K562 (cell line): ENCODE results near the gene RFC2. TPM values are rescaled to one million over a fixed set of nuclear protein-coding genes. Genes with fewer than 3 reads are reported as not detected.

ENCODE experiments used
- DPF2 ChIP-seq: fragments of 450-650 bp; IDR thresholded peaks from 2 replicates; pipeline ENCODE4 v1.6.1; 2016
- FOXA3 ChIP-seq, 2 experiments: fragments of 450-650 bp in 1 of 2; sonication (generic) in 1 of 2; formaldehyde crosslinking; IDR thresholded peaks in 1 of 2; conservative IDR thresholded peaks in 1 of 2; 2 replicates each; pipeline versions ENCODE4 v1.4.0 to v1.8.0; 2020 to 2022; ENCODE audit warnings: mild to moderate bottlenecking in 2 of 2, missing genetic modification reagents in 1 of 2
- GATAD2A ChIP-seq: fragments of 450-650 bp; IDR thresholded peaks from 2 replicates; pipeline ENCODE4 v1.6.1; 2017
- HNRNPLL ChIP-seq: fragments of 200-400 bp; formaldehyde crosslinking; IDR thresholded peaks from 2 replicates; pipeline ENCODE4 v1.6.1; 2017; ENCODE audit warnings: low read length, low read depth, mild to moderate bottlenecking; ENCODE audit not compliant: poor library complexity, severe bottlenecking
- JUN ChIP-seq, 2 experiments: sonication (generic) in 1 of 2; formaldehyde crosslinking in 1 of 2; IDR thresholded peaks; 2 replicates each; pipeline versions ENCODE4 v1.6.1 to v1.8.0; 2012 to 2022; ENCODE audit warnings: borderline replicate concordance in 2 of 2, mild to moderate bottlenecking in 2 of 2, improper control_type of control experiment in 1 of 2, low read depth in 1 of 2, low read length in 1 of 2, missing genetic modification reagents in 1 of 2
- KDM5B ChIP-seq: fragments of 200-600 bp; sonication (generic); IDR thresholded peaks from 2 replicates; pipeline ENCODE4 v1.6.1; 2012; ENCODE audit warnings: low read depth, mild to moderate bottlenecking, moderate library complexity, low read length, control low read depth, inconsistent platforms; ENCODE audit not compliant: insufficient replicate concordance
- MAFK ChIP-seq: IDR thresholded peaks from 2 replicates; pipeline ENCODE4 v1.6.1; 2011; ENCODE audit warnings: low read length, improper control_type of control experiment
- MED1 ChIP-seq: sonication (generic); formaldehyde crosslinking; IDR thresholded peaks from 2 replicates; pipeline ENCODE4 v1.8.1; 2023; ENCODE audit warnings: missing genetic modification reagents, borderline replicate concordance
- MNT ChIP-seq, 2 experiments: fragments of 450-650 bp; conservative IDR thresholded peaks; 2 replicates each; pipeline ENCODE4 v1.6.1; 2017; ENCODE audit warnings: mild to moderate bottlenecking in 2 of 2, moderate library complexity in 2 of 2
- MTA2 ChIP-seq: fragments of 450-650 bp; IDR thresholded peaks from 2 replicates; pipeline ENCODE4 v1.6.1; 2016; ENCODE audit warnings: low read depth
- POLR2AphosphoS2 ChIP-seq: IDR thresholded peaks from 2 replicates; pipeline ENCODE4 v1.6.1; 2012; ENCODE audit warnings: low read length, improper control_type of control experiment
- SAP30 ChIP-seq: fragments of 200-600 bp; sonication (generic); IDR thresholded peaks from 2 replicates; pipeline ENCODE4 v1.6.1; 2012; ENCODE audit warnings: borderline replicate concordance, low read depth, mild to moderate bottlenecking, moderate library complexity, low read length, control low read depth, inconsistent platforms; ENCODE audit not compliant: insufficient read depth, poor library complexity, severe bottlenecking
- TAF1 ChIP-seq: IDR thresholded peaks from 2 replicates; pipeline ENCODE4 v1.6.1; 2011; ENCODE audit warnings: mild to moderate bottlenecking, low read length, moderate library complexity; ENCODE audit not compliant: insufficient read depth, control insufficient read depth, severe bottlenecking; ENCODE audit errors: extremely low read depth
- TRIM24 ChIP-seq, 2 experiments: fragments of 450-650 bp; IDR thresholded peaks; 2 replicates each; pipeline ENCODE4 v1.6.1; 2016
- ZFP36 ChIP-seq: fragments of 150-350 bp; IDR thresholded peaks from 2 replicates; pipeline ENCODE4 v1.6.1; 2018; ENCODE audit warnings: low read length, low read depth; ENCODE audit not compliant: partially characterized antibody
- polyA plus RNA-seq, 8 experiments: library from polyadenylated mRNA; depleted of rRNA in 4 of 8; stranded (reverse) in 5 of 8; unstranded in 3 of 8; fragments of >200 nt; fragmentation: Nextera tagmentation in 2 of 8; fragmentation: Illumina TruSeq in 1 of 8; extraction: Ambion mirVana in 2 of 8; extraction: Trizol in 1 of 8; gene quantifications; 2 replicates each; pipeline versions ENCODE4 v1.2.1 to v1.2.3, GENCODE V29; 2011 to 2014; ENCODE audit warnings: inconsistent platforms in 1 of 8, missing spikeins in 1 of 8
- total RNA-seq, 7 experiments: library from RNA; depleted of rRNA in 6 of 7; stranded (reverse); fragments of >200 nt in 6 of 7; fragmentation: Illumina TruSeq in 2 of 7; extraction: Trizol in 2 of 7; gene quantifications; 2 replicates each; pipeline versions ENCODE4 v1.2.1 to v1.2.3, GENCODE V29; 2011 to 2021; ENCODE audit warnings: low replicate concordance in 1 of 7
- TF ChIP-seq, protein P1 (sequence below): fragments of 250-450 bp; sonication (Bioruptor Pico); IDR thresholded peaks from 2 replicates; pipeline ENCODE4 v1.4.0; 2020
- TF ChIP-seq, protein P2 (sequence below): sonication (generic); formaldehyde crosslinking; IDR thresholded peaks from 2 replicates; pipeline ENCODE4 v1.8.1; 2023; ENCODE audit warnings: mild to moderate bottlenecking, missing genetic modification reagents

RFC2 gene
- total and polyA plus RNA-seq, 9 of the 15 experiments (the other 6 are each of a cell fraction or from before 2014, with no cell fraction given) = 32.5 to 161 (median 102) TPM

DNA sequence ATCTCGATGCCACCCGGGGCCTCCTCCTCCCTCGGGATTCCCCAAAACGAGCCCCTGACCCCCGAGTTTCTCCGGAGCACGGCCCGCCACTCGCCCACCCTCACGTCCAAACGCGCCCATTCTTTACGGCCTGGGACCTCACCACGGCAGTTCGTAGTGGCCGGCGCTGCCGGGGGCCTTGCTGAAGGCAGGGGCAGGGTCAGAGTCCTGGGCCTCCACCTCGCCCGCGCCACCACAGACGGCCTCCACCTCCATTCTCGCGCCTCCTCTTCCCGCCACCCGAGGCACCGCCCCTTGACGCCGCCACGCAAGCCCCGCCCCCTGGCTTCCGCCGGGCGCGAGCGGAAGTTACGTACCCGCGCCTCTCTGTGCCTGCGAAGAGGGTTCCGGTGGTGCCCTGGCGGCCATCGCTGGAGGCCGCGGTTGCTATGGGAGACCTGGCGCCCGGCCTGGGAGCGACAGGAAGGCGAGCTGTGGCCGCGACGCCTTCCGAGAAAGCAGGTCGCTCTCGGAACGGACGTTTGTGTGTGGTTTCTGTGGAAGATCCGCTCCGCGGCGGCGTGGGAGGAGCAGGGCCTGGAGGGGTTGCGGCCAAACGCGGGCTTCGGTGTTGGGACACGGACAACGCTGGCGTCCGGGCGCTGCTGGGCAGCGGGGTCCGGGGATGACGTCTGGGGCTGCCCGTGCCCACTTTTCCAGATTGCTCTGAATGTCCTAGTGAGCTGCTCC, at the start of gene RFC2 (continued):
- peak; percentile 78 to 92 for TF ChIP-seq MNT (conservative IDR thresholded peaks at IDR 0.05)
- TF ChIP-seq HNRNPLL = peak; percentile 94
- TF ChIP-seq POLR2AphosphoS2 = no peak; the same call in 1 of the 2 replicates
- TF ChIP-seq, protein P1, sequence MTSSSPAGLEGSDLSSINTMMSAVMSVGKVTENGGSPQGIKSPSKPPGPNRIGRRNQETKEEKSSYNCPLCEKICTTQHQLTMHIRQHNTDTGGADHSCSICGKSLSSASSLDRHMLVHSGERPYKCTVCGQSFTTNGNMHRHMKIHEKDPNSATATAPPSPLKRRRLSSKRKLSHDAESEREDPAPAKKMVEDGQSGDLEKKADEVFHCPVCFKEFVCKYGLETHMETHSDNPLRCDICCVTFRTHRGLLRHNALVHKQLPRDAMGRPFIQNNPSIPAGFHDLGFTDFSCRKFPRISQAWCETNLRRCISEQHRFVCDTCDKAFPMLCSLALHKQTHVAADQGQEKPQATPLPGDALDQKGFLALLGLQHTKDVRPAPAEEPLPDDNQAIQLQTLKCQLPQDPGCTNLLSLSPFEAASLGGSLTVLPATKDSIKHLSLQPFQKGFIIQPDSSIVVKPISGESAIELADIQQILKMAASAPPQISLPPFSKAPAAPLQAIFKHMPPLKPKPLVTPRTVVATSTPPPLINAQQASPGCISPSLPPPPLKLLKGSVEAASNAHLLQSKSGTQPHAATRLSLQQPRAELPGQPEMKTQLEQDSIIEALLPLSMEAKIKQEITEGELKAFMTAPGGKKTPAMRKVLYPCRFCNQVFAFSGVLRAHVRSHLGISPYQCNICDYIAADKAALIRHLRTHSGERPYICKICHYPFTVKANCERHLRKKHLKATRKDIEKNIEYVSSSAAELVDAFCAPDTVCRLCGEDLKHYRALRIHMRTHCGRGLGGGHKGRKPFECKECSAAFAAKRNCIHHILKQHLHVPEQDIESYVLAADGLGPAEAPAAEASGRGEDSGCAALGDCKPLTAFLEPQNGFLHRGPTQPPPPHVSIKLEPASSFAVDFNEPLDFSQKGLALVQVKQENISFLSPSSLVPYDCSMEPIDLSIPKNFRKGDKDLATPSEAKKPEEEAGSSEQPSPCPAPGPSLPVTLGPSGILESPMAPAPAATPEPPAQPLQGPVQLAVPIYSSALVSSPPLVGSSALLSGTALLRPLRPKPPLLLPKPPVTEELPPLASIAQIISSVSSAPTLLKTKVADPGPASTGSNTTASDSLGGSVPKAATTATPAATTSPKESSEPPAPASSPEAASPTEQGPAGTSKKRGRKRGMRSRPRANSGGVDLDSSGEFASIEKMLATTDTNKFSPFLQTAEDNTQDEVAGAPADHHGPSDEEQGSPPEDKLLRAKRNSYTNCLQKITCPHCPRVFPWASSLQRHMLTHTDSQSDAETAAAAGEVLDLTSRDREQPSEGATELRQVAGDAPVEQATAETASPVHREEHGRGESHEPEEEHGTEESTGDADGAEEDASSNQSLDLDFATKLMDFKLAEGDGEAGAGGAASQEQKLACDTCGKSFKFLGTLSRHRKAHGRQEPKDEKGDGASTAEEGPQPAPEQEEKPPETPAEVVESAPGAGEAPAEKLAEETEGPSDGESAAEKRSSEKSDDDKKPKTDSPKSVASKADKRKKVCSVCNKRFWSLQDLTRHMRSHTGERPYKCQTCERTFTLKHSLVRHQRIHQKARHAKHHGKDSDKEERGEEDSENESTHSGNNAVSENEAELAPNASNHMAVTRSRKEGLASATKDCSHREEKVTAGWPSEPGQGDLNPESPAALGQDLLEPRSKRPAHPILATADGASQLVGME (CRISPR knock-in tag) = no peak
- TF ChIP-seq ZFP36 = no peak
- no peak for TF ChIP-seq MED1 (CRISPR knock-in tag)
- TF ChIP-seq, protein P2, sequence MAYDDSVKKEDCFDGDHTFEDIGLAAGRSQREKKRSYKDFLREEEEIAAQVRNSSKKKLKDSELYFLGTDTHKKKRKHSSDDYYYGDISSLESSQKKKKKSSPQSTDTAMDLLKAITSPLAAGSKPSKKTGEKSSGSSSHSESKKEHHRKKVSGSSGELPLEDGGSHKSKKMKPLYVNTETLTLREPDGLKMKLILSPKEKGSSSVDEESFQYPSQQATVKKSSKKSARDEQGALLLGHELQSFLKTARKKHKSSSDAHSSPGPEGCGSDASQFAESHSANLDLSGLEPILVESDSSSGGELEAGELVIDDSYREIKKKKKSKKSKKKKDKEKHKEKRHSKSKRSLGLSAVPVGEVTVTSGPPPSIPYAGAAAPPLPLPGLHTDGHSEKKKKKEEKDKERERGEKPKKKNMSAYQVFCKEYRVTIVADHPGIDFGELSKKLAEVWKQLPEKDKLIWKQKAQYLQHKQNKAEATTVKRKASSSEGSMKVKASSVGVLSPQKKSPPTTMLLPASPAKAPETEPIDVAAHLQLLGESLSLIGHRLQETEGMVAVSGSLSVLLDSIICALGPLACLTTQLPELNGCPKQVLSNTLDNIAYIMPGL (CRISPR knock-in tag) = peak; percentile 86
- TF ChIP-seq FOXA3 (CRISPR knock-in tag; conservative IDR thresholded peaks at IDR 0.05 in 1 of 2, IDR thresholded peaks at IDR 0.05 in 1 of 2) = no peak
- no peak for TF ChIP-seq MTA2
- TF ChIP-seq MAFK = 0 out of 2 replicates have a peak, but pooled peaks have one; percentile 1
- TF ChIP-seq DPF2 = no peak; the same call in 1 of the 2 replicates
- TF ChIP-seq SAP30 = peak; percentile 40
- TF ChIP-seq TRIM24 (IDR thresholded peaks at IDR 0.05) = peak in 1 of 2 experiments; percentile 83; a peak in 2 of 4 replicates
- TF ChIP-seq KDM5B = peak; percentile 91
- TF ChIP-seq JUN (IDR thresholded peaks at IDR 0.05; ENCODE audit: borderline replicate concordance, low read depth, low read length) = peak; percentile 43; the same call in 1 of the 2 replicates
- peak; percentile 61; the same call in 1 of the 2 replicates for TF ChIP-seq JUN (CRISPR knock-in tag; IDR thresholded peaks at IDR 0.05; ENCODE audit: borderline replicate concordance)
- TF ChIP-seq GATAD2A = no peak
- peak; percentile 86 for TF ChIP-seq TAF1
